Panc1 (cell line): ENCODE results near the gene CHCHD6. TPM values are rescaled to one million over a fixed set of nuclear protein-coding genes. Genes with fewer than 3 reads are reported as not detected.

Experiments used
- ATAC-seq: fragments of 200-7000 bp; cut with Tn5 transposase; 2 replicates; pipeline ENCODE4 v1.9.1; 2020; ENCODE audit warnings: mild to moderate bottlenecking, moderate library complexity
- BruUV-seq: library from RNA; stranded (reverse); fragments of 400-500 nt; replicated peaks from 2 replicates; lab custom pipeline; 2021; lab: Mats Ljungman, UMichigan
- CTCF ChIA-PET: fragments of 300-600 bp; sonication (Branson Sonifier 250); formaldehyde crosslinking; loops from one replicate; lab custom pipeline; 2022; ENCODE audit warnings: antibody characterized with exemption; lab: Charles Lee
- POLR2A ChIA-PET: fragments of 300-600 bp; sonication (Branson Sonifier 250); formaldehyde crosslinking; loops from one replicate; lab custom pipeline; 2022; ENCODE audit warnings: antibody characterized with exemption; lab: Charles Lee
- DNase-seq: peaks from one replicate; pipeline ENCODE4 v3.0.0-alpha.2; 2010; ENCODE audit warnings: low read depth, low spot score
- H3K27ac ChIP-seq: 2 replicates; pipeline ENCODE4 v1.5.1; 2011; ENCODE audit warnings: mild to moderate bottlenecking, low read length, inconsistent platforms
- H3K27me3 ChIP-seq: fragments of 200-500 bp; sonication (Bioruptor generic); 2 replicates; pipeline ENCODE4 v1.6.0; 2014; ENCODE audit warnings: low read length, inconsistent platforms; ENCODE audit not compliant: control insufficient read depth, insufficient read depth
- H3K36me3 ChIP-seq: fragments of 200-500 bp; sonication (Bioruptor generic); 2 replicates; pipeline ENCODE4 v1.5.1; 2014; ENCODE audit warnings: inconsistent platforms, mild to moderate bottlenecking, low read length, moderate library complexity; ENCODE audit not compliant: control insufficient read depth, insufficient read depth
- H3K4me1 ChIP-seq: 2 replicates; pipeline ENCODE4 v1.5.1; 2011; ENCODE audit warnings: inconsistent platforms, mild to moderate bottlenecking, low read length, moderate library complexity; ENCODE audit not compliant: control insufficient read depth, insufficient read depth
- H3K4me3 ChIP-seq, 2 experiments: 2 replicates each; pipeline ENCODE4 v1.5.1; 2011 to 2012; ENCODE audit warnings: low read depth in 2 of 2, low read length in 2 of 2, mild to moderate bottlenecking in 2 of 2, inconsistent platforms in 1 of 2, moderate library complexity in 1 of 2
- H3K9me3 ChIP-seq: fragments of 200-500 bp; sonication (Bioruptor generic); 2 replicates; pipeline ENCODE4 v1.5.1; 2014; ENCODE audit warnings: low read depth, mild to moderate bottlenecking, inconsistent platforms, low read length, moderate library complexity; ENCODE audit not compliant: control insufficient read depth, insufficient read depth
- POLR2AphosphoS5 ChIP-seq: IDR thresholded peaks from 2 replicates; pipeline ENCODE4 v1.6.1; 2012; ENCODE audit warnings: mild to moderate bottlenecking, low read depth, low read length, moderate library complexity
- SIN3A ChIP-seq: IDR thresholded peaks from 2 replicates; pipeline ENCODE4 v1.6.1; 2012; ENCODE audit warnings: low read depth, mild to moderate bottlenecking, low read length, moderate library complexity, borderline replicate concordance; ENCODE audit not compliant: insufficient read depth
- TCF7L2 ChIP-seq: IDR thresholded peaks from 2 replicates; pipeline ENCODE4 v1.6.1; 2011; ENCODE audit warnings: mild to moderate bottlenecking, low read depth, low read length, inconsistent platforms
- in situ Hi-C: cut with HindIII; loops from 2 replicates; pipeline ENCODE4 v1.10.0; 2016; ENCODE audit warnings: low sequenced_read_pairs, low pct_unique_long_range_greater_than_20kb
- intact Hi-C: fragments of 100-400 bp; cut with micrococcal nuclease; formaldehyde crosslinking; loops from one replicate; pipeline ENCODE4 v1.10.0; 2022; ENCODE audit not compliant: unreplicated experiment
- total RNA-seq: library from RNA; stranded (reverse); gene quantifications from one replicate; pipeline ENCODE4 v1.2.1, GENCODE V29; 2021; ENCODE audit not compliant: unreplicated experiment
- TF ChIP-seq, protein P1 (sequence below): fragments of 450-650 bp; IDR thresholded peaks from 2 replicates; pipeline ENCODE4 v1.5.1; 2017; ENCODE audit warnings: mild to moderate bottlenecking
- TF ChIP-seq, protein P2 (sequence below), 2 experiments: IDR thresholded peaks; 2 replicates each; pipeline ENCODE4 v1.6.1; 2011 to 2012; ENCODE audit warnings: low read depth in 2 of 2, control low read depth in 1 of 2, low read length in 1 of 2, mild to moderate bottlenecking in 1 of 2, moderate library complexity in 1 of 2; ENCODE audit not compliant: insufficient read depth in 1 of 2

The CHCHD6 gene
- total RNA-seq, 1 experiment from 2014 or later = 31.5 TPM

DNA sequence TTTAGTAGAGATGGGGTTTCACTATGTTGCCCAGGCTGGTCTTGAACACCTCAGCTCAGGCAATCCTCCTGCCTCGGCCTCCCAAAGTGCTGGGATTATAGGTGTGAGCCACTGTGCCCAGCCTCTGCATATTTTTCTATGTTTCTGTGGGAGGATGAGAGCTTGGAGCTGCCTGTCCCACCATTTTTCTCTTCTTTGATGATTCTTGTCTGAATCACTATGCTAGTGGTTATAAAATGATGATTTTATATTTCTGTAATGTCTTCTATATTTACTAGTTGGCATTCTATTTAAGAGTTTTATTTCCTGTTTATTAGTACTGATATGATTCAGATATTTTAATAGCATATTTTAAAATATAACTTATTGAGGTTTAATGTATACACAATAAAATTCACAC is 69.7 kb downstream of the CHCHD6 start:
- Histone ChIP-seq H3K27ac (no peak overlapping the region), H3K9me3 (no peaks in the 10 kb centered on the region), H3K4me1 (no peaks in the 10 kb centered on the region; the same call in 1 of the 2 replicates), H3K4me3 (no peak overlapping the region), H3K27me3 (no peaks in the 10 kb centered on the region), H3K36me3 (no peaks in the 10 kb centered on the region)
- no peak for TF ChIP-seq TCF7L2
- TF ChIP-seq POLR2AphosphoS5 = no peak
- no peak for TF ChIP-seq SIN3A
- TF ChIP-seq, protein P1, sequence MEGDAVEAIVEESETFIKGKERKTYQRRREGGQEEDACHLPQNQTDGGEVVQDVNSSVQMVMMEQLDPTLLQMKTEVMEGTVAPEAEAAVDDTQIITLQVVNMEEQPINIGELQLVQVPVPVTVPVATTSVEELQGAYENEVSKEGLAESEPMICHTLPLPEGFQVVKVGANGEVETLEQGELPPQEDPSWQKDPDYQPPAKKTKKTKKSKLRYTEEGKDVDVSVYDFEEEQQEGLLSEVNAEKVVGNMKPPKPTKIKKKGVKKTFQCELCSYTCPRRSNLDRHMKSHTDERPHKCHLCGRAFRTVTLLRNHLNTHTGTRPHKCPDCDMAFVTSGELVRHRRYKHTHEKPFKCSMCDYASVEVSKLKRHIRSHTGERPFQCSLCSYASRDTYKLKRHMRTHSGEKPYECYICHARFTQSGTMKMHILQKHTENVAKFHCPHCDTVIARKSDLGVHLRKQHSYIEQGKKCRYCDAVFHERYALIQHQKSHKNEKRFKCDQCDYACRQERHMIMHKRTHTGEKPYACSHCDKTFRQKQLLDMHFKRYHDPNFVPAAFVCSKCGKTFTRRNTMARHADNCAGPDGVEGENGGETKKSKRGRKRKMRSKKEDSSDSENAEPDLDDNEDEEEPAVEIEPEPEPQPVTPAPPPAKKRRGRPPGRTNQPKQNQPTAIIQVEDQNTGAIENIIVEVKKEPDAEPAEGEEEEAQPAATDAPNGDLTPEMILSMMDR = no peak
- TF ChIP-seq, protein P2, sequence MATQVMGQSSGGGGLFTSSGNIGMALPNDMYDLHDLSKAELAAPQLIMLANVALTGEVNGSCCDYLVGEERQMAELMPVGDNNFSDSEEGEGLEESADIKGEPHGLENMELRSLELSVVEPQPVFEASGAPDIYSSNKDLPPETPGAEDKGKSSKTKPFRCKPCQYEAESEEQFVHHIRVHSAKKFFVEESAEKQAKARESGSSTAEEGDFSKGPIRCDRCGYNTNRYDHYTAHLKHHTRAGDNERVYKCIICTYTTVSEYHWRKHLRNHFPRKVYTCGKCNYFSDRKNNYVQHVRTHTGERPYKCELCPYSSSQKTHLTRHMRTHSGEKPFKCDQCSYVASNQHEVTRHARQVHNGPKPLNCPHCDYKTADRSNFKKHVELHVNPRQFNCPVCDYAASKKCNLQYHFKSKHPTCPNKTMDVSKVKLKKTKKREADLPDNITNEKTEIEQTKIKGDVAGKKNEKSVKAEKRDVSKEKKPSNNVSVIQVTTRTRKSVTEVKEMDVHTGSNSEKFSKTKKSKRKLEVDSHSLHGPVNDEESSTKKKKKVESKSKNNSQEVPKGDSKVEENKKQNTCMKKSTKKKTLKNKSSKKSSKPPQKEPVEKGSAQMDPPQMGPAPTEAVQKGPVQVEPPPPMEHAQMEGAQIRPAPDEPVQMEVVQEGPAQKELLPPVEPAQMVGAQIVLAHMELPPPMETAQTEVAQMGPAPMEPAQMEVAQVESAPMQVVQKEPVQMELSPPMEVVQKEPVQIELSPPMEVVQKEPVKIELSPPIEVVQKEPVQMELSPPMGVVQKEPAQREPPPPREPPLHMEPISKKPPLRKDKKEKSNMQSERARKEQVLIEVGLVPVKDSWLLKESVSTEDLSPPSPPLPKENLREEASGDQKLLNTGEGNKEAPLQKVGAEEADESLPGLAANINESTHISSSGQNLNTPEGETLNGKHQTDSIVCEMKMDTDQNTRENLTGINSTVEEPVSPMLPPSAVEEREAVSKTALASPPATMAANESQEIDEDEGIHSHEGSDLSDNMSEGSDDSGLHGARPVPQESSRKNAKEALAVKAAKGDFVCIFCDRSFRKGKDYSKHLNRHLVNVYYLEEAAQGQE (IDR thresholded peaks at IDR 0.05; ENCODE audit: insufficient read depth in 1 of 2, low read depth in 2 of 2, low read length in 1 of 2) = no peak
- CTCF ChIA-PET = no interaction called here
- POLR2A ChIA-PET = interaction anchor here (0.6 kb wide), 1 partner anchor 77 kb away, joined by 3 read pairs; no protein-coding TSS in a partner anchor
- intact Hi-C loops = no loop called here
- BruUV-seq = no TSS peak
- ATAC-seq = no peak
- in situ Hi-C loops = no loop called here
- DNase-seq = no peak

DNA sequence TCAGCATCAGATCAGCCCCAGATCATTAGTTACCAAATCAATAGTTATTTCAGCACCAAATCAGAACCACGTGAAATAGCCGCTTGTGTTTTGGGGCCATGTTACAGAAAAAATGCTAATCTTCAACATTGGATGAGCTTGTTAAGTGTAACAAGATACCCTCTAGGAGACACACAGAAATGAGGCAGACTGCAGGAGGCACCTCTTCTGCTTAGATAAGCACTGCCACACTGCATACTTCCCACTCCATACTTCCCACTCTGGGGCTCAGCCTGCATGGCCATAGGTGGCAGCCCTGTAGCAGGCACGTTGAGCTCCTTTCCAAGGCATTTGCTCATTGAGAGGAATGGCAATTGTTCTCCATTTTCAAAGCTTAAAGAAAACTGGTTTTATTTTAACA is 73.3 kb downstream of the CHCHD6 start:
- in situ Hi-C loops = no loop called here
- CTCF ChIA-PET = interaction anchor here (0.9 kb wide), 1 partner anchor 40 kb away, joined by 3 read pairs; no protein-coding TSS in a partner anchor

More for the DNA sequence above, 73.3 kb downstream of the CHCHD6 start:
- Histone ChIP-seq H3K9me3 (no peaks in the 10 kb centered on the region), H3K36me3 (no peaks in the 10 kb centered on the region), H3K27me3 (no peaks in the 10 kb centered on the region), H3K4me1 (no peaks in the 10 kb centered on the region; the same call in 1 of the 2 replicates), H3K27ac (no peak overlapping the region), H3K4me3 (no peak overlapping the region)
- intact Hi-C loops = no loop called here
- no TSS peak for BruUV-seq
- ATAC-seq = no peak
- POLR2A ChIA-PET = no interaction called here
- DNase-seq = no peak
- TF ChIP-seq SIN3A (no peak), TCF7L2 (no peak), POLR2AphosphoS5 (no peak)
- TF ChIP-seq, protein P1 = no peak
- TF ChIP-seq, protein P2 (IDR thresholded peaks at IDR 0.05; ENCODE audit: insufficient read depth in 1 of 2, low read depth in 2 of 2, low read length in 1 of 2) = no peak
